HG03139 (cell line): ENCODE data around the gene SRRM3.
"Not testable (repeated sequence)": the region's sequence is repeated elsewhere in the genome, so short reads cannot be mapped to it uniquely, and the experiment has no call there.

ENCODE experiments used
- ATAC-seq: cut with Tn5 transposase; IDR thresholded peaks from one replicate; pipeline ENCODE4 v1.9.1; 2021; ENCODE audit not compliant: unreplicated experiment

SRRM3 gene

GRCh38 chr7:76261329-76261728, 59.6 kb downstream of the SRRM3 start:
- ATAC-seq, result no peak

DNA sequence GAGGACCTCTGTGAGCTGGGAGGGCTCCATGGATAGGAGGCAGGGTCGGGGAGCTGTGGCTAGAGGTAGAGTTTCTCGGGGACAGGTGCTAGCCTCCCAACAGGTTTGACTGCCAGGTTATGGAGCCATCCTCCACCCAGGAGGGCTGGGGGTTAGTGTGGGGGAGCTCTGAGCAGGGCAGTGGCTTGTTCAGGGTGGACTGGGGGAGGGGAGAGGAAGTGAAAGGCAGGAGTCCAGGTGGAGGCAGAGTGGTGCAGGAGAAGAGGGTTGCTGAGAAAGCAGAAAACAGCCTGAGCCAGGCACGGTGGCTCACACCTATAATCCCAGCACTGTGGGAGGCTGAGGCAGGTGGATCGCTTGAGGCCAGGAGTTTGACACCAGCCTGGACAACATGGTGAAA, 60.2 kb downstream of the SRRM3 start:
- ATAC-seq, result no peak

GRCh38 chr7:76262683-76263402, 61.1 kb downstream of the SRRM3 start:
- ATAC-seq, result no peak

- ATAC-seq, result no peak
These were observed 63.6 kb downstream of the SRRM3 start for GRCh38 chr7:76265299-76265698.

GRCh38 chr7:76267107-76267893, 65.6 kb downstream of the SRRM3 start:
- no peak for ATAC-seq

DNA sequence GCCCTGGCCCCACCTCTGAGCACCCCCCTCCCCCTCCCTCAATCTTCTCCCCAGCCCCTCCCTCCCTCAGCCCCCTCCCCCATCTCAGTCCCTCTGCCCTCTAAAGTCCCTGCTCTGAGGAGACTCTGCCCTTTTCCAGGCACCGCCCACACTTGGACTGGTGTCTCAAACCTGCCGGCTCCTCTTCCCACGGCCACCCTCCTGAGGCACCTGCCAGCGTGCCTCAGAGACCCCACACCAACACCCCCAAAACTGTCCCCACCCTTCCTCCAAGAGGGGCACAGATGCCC, 66.1 kb downstream of the SRRM3 start:
- ATAC-seq, result no peak

GRCh38 chr7:76268376-76268775, 66.7 kb downstream of the SRRM3 start:
- ATAC-seq, result no peak

GRCh38 chr7:76269895-76270294, 68.2 kb downstream of the SRRM3 start:
- no peak for ATAC-seq

DNA sequence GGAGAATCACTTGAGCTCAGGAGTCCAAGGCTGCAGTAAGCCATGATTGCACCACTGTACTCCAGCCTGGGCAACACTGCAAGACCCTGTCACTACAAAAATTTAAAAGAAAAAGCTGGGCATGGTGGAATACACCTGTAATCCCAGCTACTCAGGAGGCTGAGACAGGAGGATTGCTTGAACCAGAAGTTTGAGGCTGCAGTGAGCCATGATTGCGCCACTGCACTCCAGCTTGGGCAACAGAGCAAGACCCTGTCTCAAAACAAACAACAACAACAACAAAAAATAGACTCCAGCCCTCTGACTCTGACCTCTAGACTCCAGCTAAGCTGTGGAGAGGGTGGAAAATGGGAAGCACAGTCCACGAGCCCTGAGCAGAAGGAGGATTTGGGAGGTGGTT, 69.7 kb downstream of the SRRM3 start:
- ATAC-seq, result not testable (repeated sequence)

DNA sequence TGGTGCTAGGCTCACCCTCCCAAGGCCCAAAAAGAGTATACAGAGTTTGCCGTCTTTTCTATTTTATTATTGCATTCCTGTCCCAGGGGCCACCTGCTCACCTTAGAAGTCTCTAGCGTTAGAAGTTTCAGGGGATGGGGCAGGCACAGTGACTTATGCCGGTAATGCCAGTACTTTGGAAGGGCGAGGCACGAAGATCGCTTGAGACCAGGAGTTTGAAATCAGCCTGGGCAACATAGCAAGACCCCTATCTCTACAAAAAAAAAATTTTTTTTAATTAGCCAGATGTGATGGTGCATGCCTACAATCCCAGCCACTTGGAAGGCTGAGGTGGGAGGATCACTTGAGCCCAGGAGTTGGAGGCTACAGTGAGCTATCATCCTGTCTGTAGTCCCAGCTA, 70.4 kb downstream of the SRRM3 start:
- no peak for ATAC-seq

DNA sequence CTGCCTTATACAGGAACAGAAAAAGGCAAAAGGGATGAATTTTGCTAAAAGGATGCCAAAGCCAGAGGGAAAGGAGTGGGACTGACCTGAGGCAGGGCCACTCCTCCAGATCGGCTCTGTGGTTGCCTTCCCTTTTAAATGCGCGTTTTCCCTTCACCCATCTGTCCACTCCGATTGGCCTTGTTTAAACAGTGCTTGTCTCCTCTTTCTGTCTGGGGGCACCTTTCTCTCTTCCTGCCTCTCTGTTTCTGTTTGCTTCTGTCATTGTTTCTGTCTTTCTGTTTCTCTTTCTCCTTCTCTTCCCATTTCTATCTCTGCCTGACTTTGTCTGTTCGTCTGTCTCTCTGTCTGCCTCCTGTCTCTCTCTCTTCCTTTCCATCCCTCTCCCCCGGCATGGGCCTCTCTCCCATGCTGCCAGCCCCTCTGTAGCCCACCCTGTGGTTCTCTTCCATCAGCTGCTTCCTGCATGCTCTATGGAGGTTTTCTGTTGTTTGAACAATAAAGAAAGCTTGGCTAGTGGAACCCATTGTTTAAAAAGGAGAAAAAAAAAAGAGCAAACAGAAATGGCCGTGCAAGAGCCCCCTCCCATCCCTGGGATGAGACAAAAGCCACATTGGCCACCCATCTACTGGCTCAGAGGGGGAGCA, 71.3 kb downstream of the SRRM3 start:
- ATAC-seq, result no peak

GRCh38 chr7:76273503-76273902, 71.8 kb downstream of the SRRM3 start:
- no peak for ATAC-seq

DNA sequence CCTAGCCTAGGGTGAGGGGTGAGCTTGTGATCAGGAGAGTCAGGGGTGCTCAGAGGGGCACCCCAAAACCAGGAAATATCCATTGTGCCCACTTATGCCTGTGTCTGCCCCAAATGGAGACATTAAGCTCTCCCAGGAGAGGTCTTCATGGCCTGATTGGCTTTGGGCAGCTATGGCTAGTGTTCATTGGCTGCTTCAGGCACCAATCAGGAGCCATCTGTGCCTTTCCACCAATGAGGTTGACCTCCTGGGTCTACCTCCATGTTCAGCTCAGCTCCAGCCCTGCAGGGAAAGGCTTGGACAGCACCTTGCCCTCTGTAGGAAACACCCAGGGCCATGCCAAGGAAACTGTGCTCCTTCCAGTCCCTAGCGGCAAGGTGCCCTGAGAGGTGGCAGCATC, 76.8 kb downstream of the SRRM3 start:
- no peak for ATAC-seq

DNA sequence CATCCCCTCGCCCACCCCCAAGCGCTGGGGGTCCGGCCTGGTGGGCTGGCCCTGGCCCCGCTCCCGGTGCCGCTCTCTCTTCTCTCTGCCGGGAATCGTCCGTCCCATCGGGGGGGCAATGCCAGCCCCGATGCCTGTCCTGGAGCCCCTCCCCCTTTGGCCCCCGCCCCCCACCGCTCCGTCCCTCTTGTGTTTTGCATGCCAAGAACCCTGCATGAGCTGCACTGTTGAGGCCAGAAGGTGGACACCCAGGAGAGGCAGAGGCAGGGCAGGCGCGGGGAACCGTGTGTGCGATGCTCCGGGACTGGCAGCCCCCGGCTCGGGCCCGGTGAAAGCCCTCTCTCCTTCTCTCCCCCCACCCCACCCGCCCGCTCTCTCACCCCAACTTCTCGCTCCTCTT, 78.7 kb downstream of the SRRM3 start:
- no peak for ATAC-seq

- ATAC-seq, result no peak
These were observed 79.5 kb downstream of the SRRM3 start for GRCh38 chr7:76281006-76281705.

DNA sequence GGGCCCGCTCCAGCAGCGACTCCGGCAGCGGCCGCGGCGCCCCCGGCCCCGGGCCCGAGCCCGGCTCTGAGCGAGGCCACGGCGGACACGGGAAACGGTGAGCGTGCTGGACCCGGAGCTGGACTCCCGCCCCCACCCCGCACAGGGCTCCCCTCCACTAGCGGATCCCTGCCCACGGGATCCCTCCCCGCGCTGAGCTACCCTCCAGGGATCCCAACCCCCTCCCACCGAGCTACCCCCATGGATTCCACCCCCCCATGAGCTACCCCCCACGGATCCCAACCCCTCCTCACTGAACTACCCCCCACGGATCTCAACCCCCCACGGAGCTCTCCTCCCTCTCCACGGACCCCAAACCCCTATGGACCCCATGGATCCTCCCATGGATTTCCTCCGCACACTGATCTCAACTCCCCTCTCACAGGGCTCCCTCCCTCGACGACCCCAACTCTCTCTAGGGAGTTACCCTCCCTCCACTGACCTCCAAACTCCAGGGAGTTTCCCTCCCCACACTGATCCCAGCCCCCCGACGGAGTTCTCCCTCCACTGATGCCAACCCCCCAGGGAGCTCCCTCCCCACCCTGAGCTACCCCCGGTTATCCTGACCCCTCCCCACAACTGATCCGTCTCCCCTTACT, 80.1 kb downstream of the SRRM3 start:
- no peak for ATAC-seq

GRCh38 chr7:76282344-76283253, 80.9 kb downstream of the SRRM3 start:
- no peak for ATAC-seq

DNA sequence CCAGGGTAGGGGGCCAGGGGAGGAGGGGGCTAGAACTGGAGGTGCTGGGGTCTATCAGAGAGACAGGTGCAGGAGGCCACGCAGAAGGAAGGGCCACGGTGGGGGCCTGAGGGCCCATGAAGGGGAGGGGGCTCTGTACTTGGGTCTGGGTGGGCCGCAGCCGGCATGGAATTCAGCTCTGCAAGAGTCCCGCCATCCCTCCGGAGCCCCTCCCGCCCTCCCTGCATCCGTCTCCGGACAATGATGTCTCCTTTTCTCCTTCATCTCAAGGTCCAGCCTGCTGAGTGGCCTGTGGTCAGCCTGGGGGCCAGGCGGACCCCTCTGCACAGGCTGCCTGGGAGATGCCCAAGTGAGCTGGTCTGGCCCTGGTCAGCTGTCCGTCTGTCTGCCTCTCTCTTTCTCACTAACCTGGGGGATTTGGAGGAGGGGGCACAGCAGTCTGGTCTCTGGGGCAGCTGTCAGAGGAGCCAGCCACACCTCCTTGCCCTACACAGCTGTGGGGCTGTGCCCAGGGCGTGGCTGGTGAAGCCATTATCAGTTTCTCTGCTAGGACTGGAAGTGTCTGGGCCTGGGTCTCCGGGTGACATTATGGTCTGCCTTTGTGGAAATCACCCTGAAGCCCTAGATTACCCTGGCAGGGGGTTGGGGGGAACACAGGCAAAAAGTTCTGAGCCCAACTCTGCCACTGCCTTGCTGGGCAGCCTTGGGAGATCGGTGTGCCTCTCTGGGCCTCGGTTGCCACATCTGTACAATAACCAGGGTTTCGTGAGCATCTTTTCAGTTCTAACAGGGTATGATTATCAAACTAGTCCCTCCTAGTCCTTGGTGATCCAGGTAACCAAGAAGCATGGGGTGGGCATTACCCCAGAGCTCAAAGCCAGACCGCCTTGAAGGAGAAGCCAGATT, 81.8 kb downstream of the SRRM3 start:
- ATAC-seq, result no peak
